GM23338 (cell line): ENCODE data around the gene HS6ST3. TPM values are rescaled to one million over a fixed set of nuclear protein-coding genes. Genes with fewer than 3 reads are reported as not detected.

Experiments
- ATAC-seq: fragments of 200-7000 bp; cut with Tn5 transposase; 3 replicates; pipeline ENCODE4 v1.9.1; 2020
- DNase-seq: peaks from one replicate; pipeline ENCODE4 v3.0.0-alpha.2; 2015; ENCODE audit warnings: low spot score
- H2AFZ ChIP-seq: fragments of 200-600 bp; sonication (generic); 2 replicates; pipeline ENCODE4 v1.8.0; 2016; ENCODE audit warnings: antibody characterized with exemption, mild to moderate bottlenecking, moderate library complexity
- H3F3A ChIP-seq: fragments of 200-600 bp; sonication (generic); replicated peaks from 2 replicates; pipeline ENCODE4 v1.8.0; 2017; ENCODE audit warnings: antibody characterized with exemption, mixed run types, low read depth
- H3K27ac ChIP-seq: fragments of 200-600 bp; sonication (generic); 2 replicates; pipeline ENCODE4 v1.6.1; 2016; ENCODE audit warnings: low read depth
- H3K27me3 ChIP-seq: fragments of 200-600 bp; sonication (generic); 2 replicates; pipeline ENCODE4 v1.8.0; 2016; ENCODE audit warnings: mild to moderate bottlenecking, mixed run types, moderate library complexity; ENCODE audit not compliant: insufficient read depth
- H3K36me3 ChIP-seq: fragments of 200-600 bp; sonication (generic); 2 replicates; pipeline ENCODE4 v1.8.0; 2016; ENCODE audit warnings: mild to moderate bottlenecking; ENCODE audit not compliant: insufficient read depth
- H3K4me1 ChIP-seq: fragments of 200-600 bp; sonication (generic); 2 replicates; pipeline ENCODE4 v1.8.0; 2016; ENCODE audit warnings: mild to moderate bottlenecking, moderate library complexity; ENCODE audit not compliant: insufficient read depth
- H3K4me2 ChIP-seq: fragments of 200-600 bp; sonication (generic); 2 replicates; pipeline ENCODE4 v1.7.1; 2017; ENCODE audit warnings: mixed run types
- H3K4me3 ChIP-seq: fragments of 200-600 bp; sonication (generic); 2 replicates; pipeline ENCODE4 v1.6.1; 2016; ENCODE audit warnings: mixed run types
- H3K79me2 ChIP-seq: fragments of 200-600 bp; sonication (generic); replicated peaks from 2 replicates; pipeline ENCODE4 v1.8.0; 2017; ENCODE audit warnings: mild to moderate bottlenecking; ENCODE audit not compliant: insufficient read depth
- H3K9me2 ChIP-seq: fragments of 200-600 bp; sonication (generic); 2 replicates; pipeline ENCODE4 v1.8.0; 2017; ENCODE audit not compliant: insufficient read depth
- H4K20me1 ChIP-seq: fragments of 200-600 bp; sonication (generic); replicated peaks from 2 replicates; pipeline ENCODE4 v1.8.0; 2017; ENCODE audit warnings: mild to moderate bottlenecking; ENCODE audit not compliant: insufficient read depth
- H3K27ac Mint-ChIP-seq: 2 replicates; pipeline ENCODE4 v1.8.0; 2020; ENCODE audit warnings: inconsistent platforms, mild to moderate bottlenecking, moderate library complexity, mixed read lengths
- H3K27me3 Mint-ChIP-seq: 3 replicates; pipeline ENCODE4 v1.8.0; 2022; ENCODE audit warnings: low read depth, mild to moderate bottlenecking, moderate library complexity, mixed read lengths, inconsistent platforms; ENCODE audit not compliant: insufficient read depth, poor library complexity
- H3K36me3 Mint-ChIP-seq: 3 replicates; pipeline ENCODE4 v1.8.0; 2021; ENCODE audit warnings: low read depth, mild to moderate bottlenecking, inconsistent platforms, moderate library complexity, mixed read lengths
- H3K4me1 Mint-ChIP-seq: 3 replicates; pipeline ENCODE4 v1.8.0; 2020; ENCODE audit warnings: mild to moderate bottlenecking, inconsistent platforms, mixed read lengths
- H3K4me3 Mint-ChIP-seq: 3 replicates; pipeline ENCODE4 v1.8.0; 2021; ENCODE audit warnings: moderate library complexity, mild to moderate bottlenecking, inconsistent platforms, mixed read lengths
- H3K9me3 Mint-ChIP-seq: 3 replicates; pipeline ENCODE4 v1.8.0; 2020; ENCODE audit warnings: moderate library complexity, mild to moderate bottlenecking, inconsistent platforms, mixed read lengths
- CREB1 ChIP-seq: fragments of 250-450 bp; sonication (Bioruptor Pico); IDR thresholded peaks from 2 replicates; pipeline ENCODE4 v1.5.0; 2020; ENCODE audit warnings: low read depth, mild to moderate bottlenecking, moderate library complexity
- EZH2 ChIP-seq: fragments of 200-600 bp; sonication (generic); IDR thresholded peaks from one replicate; pipeline ENCODE4 v1.8.0; 2017; ENCODE audit warnings: antibody characterized with exemption, mild to moderate bottlenecking, low read depth; ENCODE audit not compliant: unreplicated experiment
- EZH2phosphoT487 ChIP-seq: fragments of 200-600 bp; sonication (generic); IDR thresholded peaks from one replicate; pipeline ENCODE4 v1.8.1; 2018; ENCODE audit warnings: antibody characterized with exemption; ENCODE audit not compliant: unreplicated experiment
- JUNB ChIP-seq: IDR thresholded peaks from one replicate; pipeline ENCODE4 v1.6.1; 2016; ENCODE audit warnings: antibody characterized with exemption; ENCODE audit not compliant: unreplicated experiment
- NANOG ChIP-seq: IDR thresholded peaks from 2 replicates; pipeline ENCODE4 v1.6.1; 2016; ENCODE audit warnings: antibody characterized with exemption, borderline replicate concordance
- POLR2AphosphoS5 ChIP-seq: IDR thresholded peaks from 2 replicates; pipeline ENCODE4 v1.6.1; 2016; ENCODE audit warnings: antibody characterized with exemption, low read depth
- STAT1 ChIP-seq: IDR thresholded peaks from one replicate; pipeline ENCODE4 v1.6.1; 2016; ENCODE audit warnings: antibody characterized with exemption; ENCODE audit not compliant: unreplicated experiment
- ZNF114 ChIP-seq: fragments of 250-450 bp; sonication (Bioruptor Pico); IDR thresholded peaks from 2 replicates; pipeline ENCODE4 v1.5.0; 2020; ENCODE audit warnings: mild to moderate bottlenecking, moderate library complexity
- ZNF331 ChIP-seq: fragments of 250-450 bp; sonication (Bioruptor Pico); IDR thresholded peaks from 2 replicates; pipeline ENCODE4 v1.5.0; 2020; ENCODE audit warnings: low read depth, mild to moderate bottlenecking, moderate library complexity
- polyA plus RNA-seq: library from polyadenylated mRNA; unstranded; fragments of >200 nt; fragmentation: Nextera tagmentation; extraction: Ambion mirVana; gene quantifications from 2 replicates; pipeline ENCODE4 v1.2.1, GENCODE V29; 2016
- total RNA-seq: library from RNA; depleted of rRNA; stranded (reverse); fragments of >200 nt; shearing (Covaris generic); gene quantifications from 2 replicates; pipeline ENCODE4 v1.2.3, GENCODE V29; 2014
- TF ChIP-seq, protein P1 (sequence below), 2 experiments: fragments of 200-600 bp in 1 of 2; sonication (generic) in 1 of 2; conservative IDR thresholded peaks; 2 replicates each; pipeline versions ENCODE4 v1.5.1 to v1.6.1; 2016 to 2017; ENCODE audit warnings: antibody characterized with exemption in 2 of 2, low read depth in 2 of 2, mild to moderate bottlenecking in 2 of 2, moderate library complexity in 1 of 2
- TF ChIP-seq, protein P2 (sequence below): IDR thresholded peaks from one replicate; pipeline ENCODE4 v1.6.1; 2018; ENCODE audit warnings: antibody characterized with exemption; ENCODE audit not compliant: unreplicated experiment
- TF ChIP-seq, protein P3 (sequence below): IDR thresholded peaks from 2 replicates; pipeline ENCODE4 v1.6.1; 2016; ENCODE audit warnings: antibody characterized with exemption

The HS6ST3 gene
- total and polyA plus RNA-seq, 2 experiments from 2014 or later = 0.52 to 0.80 TPM

- TF ChIP-seq, protein P1, sequence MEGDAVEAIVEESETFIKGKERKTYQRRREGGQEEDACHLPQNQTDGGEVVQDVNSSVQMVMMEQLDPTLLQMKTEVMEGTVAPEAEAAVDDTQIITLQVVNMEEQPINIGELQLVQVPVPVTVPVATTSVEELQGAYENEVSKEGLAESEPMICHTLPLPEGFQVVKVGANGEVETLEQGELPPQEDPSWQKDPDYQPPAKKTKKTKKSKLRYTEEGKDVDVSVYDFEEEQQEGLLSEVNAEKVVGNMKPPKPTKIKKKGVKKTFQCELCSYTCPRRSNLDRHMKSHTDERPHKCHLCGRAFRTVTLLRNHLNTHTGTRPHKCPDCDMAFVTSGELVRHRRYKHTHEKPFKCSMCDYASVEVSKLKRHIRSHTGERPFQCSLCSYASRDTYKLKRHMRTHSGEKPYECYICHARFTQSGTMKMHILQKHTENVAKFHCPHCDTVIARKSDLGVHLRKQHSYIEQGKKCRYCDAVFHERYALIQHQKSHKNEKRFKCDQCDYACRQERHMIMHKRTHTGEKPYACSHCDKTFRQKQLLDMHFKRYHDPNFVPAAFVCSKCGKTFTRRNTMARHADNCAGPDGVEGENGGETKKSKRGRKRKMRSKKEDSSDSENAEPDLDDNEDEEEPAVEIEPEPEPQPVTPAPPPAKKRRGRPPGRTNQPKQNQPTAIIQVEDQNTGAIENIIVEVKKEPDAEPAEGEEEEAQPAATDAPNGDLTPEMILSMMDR (conservative IDR thresholded peaks at IDR 0.05; ENCODE audit: low read depth in 2 of 2) = no peak
- TF ChIP-seq NANOG (no peak), ZNF331 (CRISPR knock-in tag) (no peak), EZH2phosphoT487 (no peak)
These were observed 729.5 kb downstream of the HS6ST3 start (continued) for GRCh38 chr13:96819375-96819774.

DNA sequence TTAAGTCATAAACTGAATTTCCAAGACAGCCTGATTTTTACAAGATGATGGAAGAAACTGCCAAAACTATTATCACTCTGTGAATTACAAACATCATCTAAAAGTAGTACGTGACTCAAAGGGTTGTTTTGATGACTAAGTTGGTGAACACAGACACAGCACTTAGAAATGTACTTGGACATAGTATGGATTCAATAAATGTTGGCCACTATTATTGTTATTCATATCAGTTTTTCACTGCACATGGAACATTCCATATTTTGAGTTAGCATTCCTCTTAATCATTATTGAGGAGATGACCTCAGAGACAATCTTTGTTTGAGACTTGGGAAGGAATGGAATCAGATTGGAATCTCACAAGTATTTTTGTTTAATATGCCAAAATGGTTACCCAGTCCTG is 731.5 kb downstream of the HS6ST3 start:
- Histone ChIP-seq H3K4me1 (peaks cover 14% of the 10 kb centered on the region), H3K36me3 (no peaks in the 10 kb centered on the region), H3K9me2 (no peaks in the 10 kb centered on the region), H3K27ac (no peak overlapping the region), H3K27me3 (no peaks in the 10 kb centered on the region), H2AFZ (no peak overlapping the region), H4K20me1 (no peaks in the 10 kb centered on the region), H3F3A (no peaks in the 10 kb centered on the region), H3K79me2 (no peaks in the 10 kb centered on the region), H3K4me2 (no peak overlapping the region), H3K4me3 (no peak overlapping the region)
- no peak overlapping the region for H3K27ac Mint-ChIP-seq
- no peak overlapping the region for H3K4me3 Mint-ChIP-seq
- H3K9me3 Mint-ChIP-seq = no peaks in the 10 kb centered on the region
- no peaks in the 10 kb centered on the region for H3K36me3 Mint-ChIP-seq
- peaks cover 18% of the 10 kb centered on the region for H3K4me1 Mint-ChIP-seq
- no peak for ATAC-seq
- DNase-seq = no peak
- peaks cover 2% of the 10 kb centered on the region for H3K27me3 Mint-ChIP-seq
- TF ChIP-seq, protein P2, sequence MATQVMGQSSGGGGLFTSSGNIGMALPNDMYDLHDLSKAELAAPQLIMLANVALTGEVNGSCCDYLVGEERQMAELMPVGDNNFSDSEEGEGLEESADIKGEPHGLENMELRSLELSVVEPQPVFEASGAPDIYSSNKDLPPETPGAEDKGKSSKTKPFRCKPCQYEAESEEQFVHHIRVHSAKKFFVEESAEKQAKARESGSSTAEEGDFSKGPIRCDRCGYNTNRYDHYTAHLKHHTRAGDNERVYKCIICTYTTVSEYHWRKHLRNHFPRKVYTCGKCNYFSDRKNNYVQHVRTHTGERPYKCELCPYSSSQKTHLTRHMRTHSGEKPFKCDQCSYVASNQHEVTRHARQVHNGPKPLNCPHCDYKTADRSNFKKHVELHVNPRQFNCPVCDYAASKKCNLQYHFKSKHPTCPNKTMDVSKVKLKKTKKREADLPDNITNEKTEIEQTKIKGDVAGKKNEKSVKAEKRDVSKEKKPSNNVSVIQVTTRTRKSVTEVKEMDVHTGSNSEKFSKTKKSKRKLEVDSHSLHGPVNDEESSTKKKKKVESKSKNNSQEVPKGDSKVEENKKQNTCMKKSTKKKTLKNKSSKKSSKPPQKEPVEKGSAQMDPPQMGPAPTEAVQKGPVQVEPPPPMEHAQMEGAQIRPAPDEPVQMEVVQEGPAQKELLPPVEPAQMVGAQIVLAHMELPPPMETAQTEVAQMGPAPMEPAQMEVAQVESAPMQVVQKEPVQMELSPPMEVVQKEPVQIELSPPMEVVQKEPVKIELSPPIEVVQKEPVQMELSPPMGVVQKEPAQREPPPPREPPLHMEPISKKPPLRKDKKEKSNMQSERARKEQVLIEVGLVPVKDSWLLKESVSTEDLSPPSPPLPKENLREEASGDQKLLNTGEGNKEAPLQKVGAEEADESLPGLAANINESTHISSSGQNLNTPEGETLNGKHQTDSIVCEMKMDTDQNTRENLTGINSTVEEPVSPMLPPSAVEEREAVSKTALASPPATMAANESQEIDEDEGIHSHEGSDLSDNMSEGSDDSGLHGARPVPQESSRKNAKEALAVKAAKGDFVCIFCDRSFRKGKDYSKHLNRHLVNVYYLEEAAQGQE = no peak
- TF ChIP-seq EZH2 (no peak), STAT1 (no peak), CREB1 (CRISPR knock-in tag) (no peak), POLR2AphosphoS5 (no peak), ZNF114 (CRISPR knock-in tag) (no peak), ZNF331 (CRISPR knock-in tag) (no peak), JUNB (no peak), NANOG (no peak), EZH2phosphoT487 (no peak)
- TF ChIP-seq, protein P1 (conservative IDR thresholded peaks at IDR 0.05; ENCODE audit: low read depth in 2 of 2) = no peak
- TF ChIP-seq, protein P3, sequence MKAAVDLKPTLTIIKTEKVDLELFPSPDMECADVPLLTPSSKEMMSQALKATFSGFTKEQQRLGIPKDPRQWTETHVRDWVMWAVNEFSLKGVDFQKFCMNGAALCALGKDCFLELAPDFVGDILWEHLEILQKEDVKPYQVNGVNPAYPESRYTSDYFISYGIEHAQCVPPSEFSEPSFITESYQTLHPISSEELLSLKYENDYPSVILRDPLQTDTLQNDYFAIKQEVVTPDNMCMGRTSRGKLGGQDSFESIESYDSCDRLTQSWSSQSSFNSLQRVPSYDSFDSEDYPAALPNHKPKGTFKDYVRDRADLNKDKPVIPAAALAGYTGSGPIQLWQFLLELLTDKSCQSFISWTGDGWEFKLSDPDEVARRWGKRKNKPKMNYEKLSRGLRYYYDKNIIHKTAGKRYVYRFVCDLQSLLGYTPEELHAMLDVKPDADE = no peak
